OCI-LY1 (cell line): Measurements from ENCODE around the gene LRP8.

Experiments used
- CTCF ChIP-seq: fragments of 200-600 bp; sonication (generic), shearing (Covaris generic); IDR thresholded peaks from 2 replicates; pipeline ENCODE4 v1.5.1; 2017; ENCODE audit warnings: mild to moderate bottlenecking, antibody characterized with exemption, low read length, moderate library complexity, mixed read lengths
- EZH2 ChIP-seq: fragments of 200-600 bp; sonication (generic), shearing (Covaris generic); IDR thresholded peaks from 2 replicates; pipeline ENCODE4 v1.8.0; 2017; ENCODE audit warnings: borderline replicate concordance, mixed run types, mild to moderate bottlenecking, antibody characterized with exemption, low read length, moderate library complexity, mixed read lengths

DNA sequence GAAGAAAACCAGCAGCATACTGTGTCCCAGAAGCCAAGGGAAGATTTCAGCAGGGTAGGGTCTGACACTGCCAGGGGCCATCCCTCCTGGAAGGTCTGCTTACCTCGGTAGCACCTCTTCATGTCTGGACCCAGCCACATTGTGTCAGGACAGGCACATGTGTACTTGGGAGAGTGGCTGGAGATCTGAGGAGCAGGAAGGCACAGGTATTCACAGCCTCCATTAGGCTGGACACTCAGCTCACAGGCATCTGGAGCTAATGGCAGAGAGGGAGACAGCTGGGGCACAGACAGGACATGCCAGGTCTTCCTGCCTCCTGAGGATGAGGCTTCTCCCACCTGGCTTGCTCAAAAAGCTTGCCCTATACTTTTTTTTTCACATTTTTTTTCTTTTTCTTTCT is 69.7 kb downstream of the LRP8 start:
- TF ChIP-seq CTCF (no peak), EZH2 (no peak)
